NCI-H1930 (cell line): ENCODE data around the gene QTRT2.

Experiments used
- DNase-seq, 2 experiments: peaks; one replicate each; lab custom pipeline; 2025; lab: John Stamatoyannopoulos, UW

Gene QTRT2

DNA sequence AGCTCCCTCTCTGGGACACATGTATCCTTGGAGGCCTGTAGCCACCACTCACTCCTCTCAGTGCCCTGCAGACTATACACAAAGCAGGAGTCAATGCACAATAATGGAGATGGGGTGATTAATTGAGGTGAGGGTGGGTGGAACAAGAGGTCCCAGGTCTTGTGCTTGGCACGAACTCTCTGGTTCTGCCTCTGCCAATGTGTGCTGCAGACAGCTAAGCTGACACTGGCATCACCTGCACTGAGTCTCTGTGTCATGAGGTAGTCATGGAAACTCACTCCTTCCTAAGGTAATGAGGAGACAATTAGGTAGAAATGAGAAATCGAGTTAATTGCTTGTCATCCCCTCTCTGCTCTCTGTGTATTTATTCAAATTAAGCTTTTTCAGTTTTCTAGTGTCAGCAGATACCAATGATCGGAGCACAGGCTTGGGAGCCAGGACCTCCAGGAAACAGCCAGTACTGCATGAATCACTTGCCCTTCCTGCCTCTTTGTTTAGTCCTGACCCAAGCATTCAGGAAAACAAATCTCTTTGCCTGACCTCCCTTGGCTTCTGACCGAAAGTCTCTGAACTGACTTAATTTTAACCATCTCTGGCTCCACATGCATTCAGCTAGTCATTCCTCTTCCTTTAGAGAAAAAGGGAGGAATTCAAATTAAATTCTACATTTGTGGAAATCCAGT, 65.6 kb downstream of the QTRT2 start:
- DNase-seq: no peak

- no peak for DNase-seq
These were observed 69.9 kb downstream of the QTRT2 start for GRCh38 chr3:114126461-114126860.

- DNase-seq: no peak
These were observed 71.0 kb downstream of the QTRT2 start for GRCh38 chr3:114127517-114127916.

DNA sequence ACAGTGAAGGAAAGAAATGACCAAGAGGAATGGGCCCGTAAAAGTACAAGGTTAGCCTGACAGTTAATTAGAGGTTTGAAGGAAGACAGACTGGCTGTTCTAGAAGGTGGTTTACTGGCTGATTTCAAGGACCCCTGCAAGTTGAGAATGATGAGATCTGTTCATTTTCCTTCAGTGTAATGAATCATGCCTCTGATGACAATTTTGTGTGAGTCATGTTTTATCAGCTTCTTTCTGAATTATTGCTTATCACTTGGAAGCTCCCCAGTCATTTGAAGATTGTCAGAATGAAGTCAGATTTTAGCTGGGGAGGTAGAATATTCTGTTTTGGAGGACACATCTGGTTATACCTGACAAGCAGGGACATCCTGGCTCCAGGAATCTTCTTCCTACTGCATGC, 71.7 kb downstream of the QTRT2 start:
- no peak for DNase-seq

GRCh38 chr3:114128826-114129225, 72.3 kb downstream of the QTRT2 start:
- DNase-seq: no peak

DNA sequence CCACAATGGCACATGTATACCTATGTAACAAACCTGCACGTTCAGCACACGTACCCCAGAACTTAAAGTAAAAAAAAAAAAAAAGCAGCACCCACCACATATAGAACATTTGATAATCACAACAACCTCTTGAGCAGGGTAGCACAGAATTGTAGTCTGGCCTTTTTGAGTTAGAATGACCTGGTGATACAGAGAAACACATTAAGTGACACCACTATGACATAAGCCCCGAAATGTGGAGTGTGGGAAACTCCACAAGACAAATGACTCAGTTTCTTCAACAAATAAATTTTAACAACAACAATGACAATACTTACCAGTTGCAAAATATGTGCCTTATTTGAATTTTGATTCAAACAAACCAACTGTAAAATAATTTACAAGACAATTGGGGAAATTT, 76.0 kb downstream of the QTRT2 start:
- DNase-seq: no peak

DNA sequence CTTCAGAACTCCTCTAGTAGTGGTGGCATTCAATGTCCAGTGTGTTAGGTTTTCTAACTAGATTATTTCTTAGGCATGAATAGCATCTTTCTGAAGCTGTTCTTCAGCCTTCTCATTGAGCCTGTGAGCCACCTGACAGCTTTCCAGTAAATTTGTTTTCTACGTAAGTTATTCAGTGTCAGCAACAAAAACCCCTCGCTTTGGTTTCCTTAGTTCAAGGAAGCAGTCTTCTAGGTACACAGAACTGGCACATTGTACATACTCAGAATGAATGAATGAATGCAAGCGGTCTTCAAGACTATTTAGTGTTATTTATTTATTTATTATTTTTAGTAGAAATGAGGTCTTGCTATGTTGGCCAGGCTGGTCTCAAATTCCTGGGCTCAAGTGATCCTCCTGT, 77.4 kb downstream of the QTRT2 start:
- DNase-seq: no peak
